RWPE1 (cell line): ENCODE results near the gene WDFY2.

Source experiments
- CTCF ChIA-PET: fragments of 350-600 bp; sonication (Branson Sonifier 250); formaldehyde crosslinking; extraction: SDS; loops from one replicate; lab custom pipeline; 2021; lab: Yijun Ruan, JAX
- POLR2A ChIA-PET: fragments of 400-600 bp; formaldehyde crosslinking; extraction: SDS; loops from one replicate; lab custom pipeline; 2020; ENCODE audit warnings: antibody characterized with exemption; ENCODE audit not compliant: low non-redundant PET; lab: Yijun Ruan, JAX
- DNase-seq: peaks from one replicate; pipeline ENCODE4 v3.0.0; 2012; ENCODE audit warnings: low spot score
- H3K27ac ChIP-seq: fragments of 450-650 bp; 2 replicates; pipeline ENCODE4 v1.5.1; 2017
- CTCF ChIP-seq: fragments of 450-650 bp; conservative IDR thresholded peaks from 2 replicates; pipeline ENCODE4 v1.5.1; 2017; ENCODE audit warnings: low read depth, mild to moderate bottlenecking

Gene WDFY2

GRCh38 chr13:51620165-51620983 lies 36.1 kb downstream of the WDFY2 start:
- CTCF ChIA-PET: no interaction called here
- TF ChIP-seq CTCF: no peak
- no peak for DNase-seq
- H3K27ac ChIP-seq: peak overlapping the region; percentile 72
- POLR2A ChIA-PET: no interaction called here

- ChIA-PET POLR2A (no interaction called here), CTCF (no interaction called here)
- H3K27ac ChIP-seq: no peak overlapping the region
These were observed 37.3 kb downstream of the WDFY2 start for GRCh38 chr13:51621602-51622001.

GRCh38 chr13:51623473-51623872 lies 39.2 kb downstream of the WDFY2 start:
- ChIA-PET POLR2A (no interaction called here), CTCF (interaction anchor here (0.6 kb wide), 1 partner anchor 10 kb away, joined by 3 read pairs; no protein-coding TSS in a partner anchor)
- no peak overlapping the region for H3K27ac ChIP-seq
- TF ChIP-seq CTCF: no peak
- DNase-seq: no peak

More at GRCh38 chr13:51621602-51622001, 37.3 kb downstream of the WDFY2 start:
- TF ChIP-seq CTCF: no peak
- DNase-seq: no peak

GRCh38 chr13:51624207-51624606 lies 39.9 kb downstream of the WDFY2 start:
- POLR2A ChIA-PET: no interaction called here
- H3K27ac ChIP-seq: no peak overlapping the region
- CTCF ChIA-PET: no interaction called here
- TF ChIP-seq CTCF: no peak
- DNase-seq: no peak

- TF ChIP-seq CTCF: no peak
- ChIA-PET POLR2A (no interaction called here), CTCF (no interaction called here)
- H3K27ac ChIP-seq: peak overlapping the region; percentile 62
- no peak for DNase-seq
These were observed 40.6 kb downstream of the WDFY2 start for GRCh38 chr13:51624695-51625345.

- peak overlapping the region; percentile 76 for H3K27ac ChIP-seq
- CTCF ChIA-PET: interaction anchor here (0.6 kb wide), 1 partner anchor 19 kb away, joined by 3 read pairs; no protein-coding TSS in a partner anchor
- no peak for TF ChIP-seq CTCF
- peak; percentile 42 for DNase-seq
- POLR2A ChIA-PET: no interaction called here
These were observed 41.5 kb downstream of the WDFY2 start for GRCh38 chr13:51625555-51626345.
